HT1080 (cell line): ENCODE results near the gene PRRG3. TPM values are rescaled to one million over a fixed set of nuclear protein-coding genes. Genes with fewer than 3 reads are reported as not detected.
"Not testable (repeated sequence)": the region's sequence is repeated elsewhere in the genome, so short reads cannot be mapped to it uniquely, and the experiment has no call there.

ENCODE experiments used
- DNase-seq: peaks from one replicate; pipeline ENCODE4 v3.0.0-alpha.2; 2015; ENCODE audit warnings: low read depth
- polyA plus RNA-seq, 2 experiments: library from polyadenylated mRNA; depleted of rRNA; stranded (reverse); fragments of >200 nt; gene quantifications; 2 replicates each; pipeline ENCODE4 v1.2.3, GENCODE V29; 2015
- total RNA-seq: library from RNA; depleted of rRNA; stranded (reverse); fragments of >200 nt; shearing (Covaris generic); gene quantifications from 2 replicates; pipeline ENCODE4 v1.2.3, GENCODE V29; 2014; rRNA removed

PRRG3 gene
- total RNA-seq = 0.37 TPM in 1 of 2 replicates, not detected in the other
- not detected in 2 replicates for polyA plus RNA-seq (2015; cell fraction: cytosol; rRNA removed)
- polyA plus RNA-seq (2015; cell fraction: nucleus; rRNA removed) = 0.02 and 0.08 TPM in 2 replicates

- no peak for DNase-seq
Measured at GRCh38 chrX:151694661-151695582, at the start of gene PRRG3. Gene PRRG3, plus strand, starts transcription at chrX:151695458. Its CDS starts 3,357 bp downstream, at chrX:151698815.

GRCh38 chrX:151675121-151675746 lies 20.0 kb upstream of the PRRG3 start:
- no peak for DNase-seq

- no peak for DNase-seq
Measured at GRCh38 chrX:151676196-151676595, 19.1 kb upstream of the PRRG3 start.

- DNase-seq = no peak
Measured at GRCh38 chrX:151679798-151680402, 15.4 kb upstream of the PRRG3 start.

GRCh38 chrX:151680805-151681204 lies 14.5 kb upstream of the PRRG3 start:
- DNase-seq = peak; percentile 33

- no peak for DNase-seq
Measured at GRCh38 chrX:151687635-151688034, 7.6 kb upstream of the PRRG3 start.

GRCh38 chrX:151688695-151689094 lies 6.6 kb upstream of the PRRG3 start:
- DNase-seq = no peak

GRCh38 chrX:151692825-151693224 lies 2.4 kb upstream of the PRRG3 start:
- DNase-seq = no peak

- no peak for DNase-seq
Measured at GRCh38 chrX:151694121-151694520, 1.1 kb upstream of the PRRG3 start.

- DNase-seq = no peak
Measured at GRCh38 chrX:151695583-151696340, 504 bp downstream of the PRRG3 start.

GRCh38 chrX:151697082-151697481 lies 1.8 kb downstream of the PRRG3 start:
- DNase-seq = not testable (repeated sequence)

GRCh38 chrX:151697522-151697921 lies 2.3 kb downstream of the PRRG3 start:
- peak; percentile 74 for DNase-seq

GRCh38 chrX:151698485-151698884 lies 3.2 kb downstream of the PRRG3 start:
- DNase-seq = no peak

GRCh38 chrX:151699746-151700145 lies 4.5 kb downstream of the PRRG3 start:
- no peak for DNase-seq

- DNase-seq = no peak
Measured at GRCh38 chrX:151700581-151700980, 5.3 kb downstream of the PRRG3 start.

GRCh38 chrX:151701071-151701470 lies 5.8 kb downstream of the PRRG3 start:
- no peak for DNase-seq

GRCh38 chrX:151701531-151701930 lies 6.3 kb downstream of the PRRG3 start:
- DNase-seq = no peak

GRCh38 chrX:151702026-151702714 lies 6.9 kb downstream of the PRRG3 start:
- DNase-seq = no peak

- DNase-seq = no peak
Measured at GRCh38 chrX:151702741-151703340, 7.6 kb downstream of the PRRG3 start.

- peak; percentile 6 for DNase-seq
Measured at GRCh38 chrX:151703487-151703886, 8.2 kb downstream of the PRRG3 start.
